WERI-Rb-1 (cell line): Measurements from ENCODE around the gene HYI.
"Not testable (repeated sequence)": the region's sequence is repeated elsewhere in the genome, so short reads cannot be mapped to it uniquely, and the experiment has no call there.

Experiments
- DNase-seq: peaks from one replicate; pipeline ENCODE4 v3.0.0-alpha.2; 2020
- H3K27ac ChIP-seq: fragments of 250-450 bp; sonication (Bioruptor Pico); 2 replicates; pipeline ENCODE4 v1.5.1; 2020; ENCODE audit warnings: mild to moderate bottlenecking, moderate library complexity
- H3K27me3 ChIP-seq: fragments of 250-450 bp; sonication (Bioruptor Pico); 2 replicates; pipeline ENCODE4 v1.5.1; 2021; ENCODE audit warnings: mild to moderate bottlenecking, low read depth, moderate library complexity; ENCODE audit not compliant: insufficient read depth, severe bottlenecking
- H3K36me3 ChIP-seq: fragments of 250-450 bp; sonication (Bioruptor Pico); 2 replicates; pipeline ENCODE4 v1.5.1; 2020; ENCODE audit warnings: mild to moderate bottlenecking, moderate library complexity
- H3K4me3 ChIP-seq: 2 replicates; pipeline ENCODE4 v1.5.1; 2011; ENCODE audit warnings: low read depth, mild to moderate bottlenecking, control low read depth, low read length
- H3K9me3 ChIP-seq: fragments of 250-450 bp; sonication (Bioruptor Pico); 2 replicates; pipeline ENCODE4 v1.5.1; 2021; ENCODE audit warnings: mild to moderate bottlenecking, moderate library complexity; ENCODE audit not compliant: severe bottlenecking
- TF ChIP-seq, protein P1 (sequence below): IDR thresholded peaks from 2 replicates; pipeline ENCODE4 v1.5.1; 2011; ENCODE audit warnings: low read depth, mild to moderate bottlenecking, control low read depth, inconsistent platforms, low read length

Gene HYI

DNA sequence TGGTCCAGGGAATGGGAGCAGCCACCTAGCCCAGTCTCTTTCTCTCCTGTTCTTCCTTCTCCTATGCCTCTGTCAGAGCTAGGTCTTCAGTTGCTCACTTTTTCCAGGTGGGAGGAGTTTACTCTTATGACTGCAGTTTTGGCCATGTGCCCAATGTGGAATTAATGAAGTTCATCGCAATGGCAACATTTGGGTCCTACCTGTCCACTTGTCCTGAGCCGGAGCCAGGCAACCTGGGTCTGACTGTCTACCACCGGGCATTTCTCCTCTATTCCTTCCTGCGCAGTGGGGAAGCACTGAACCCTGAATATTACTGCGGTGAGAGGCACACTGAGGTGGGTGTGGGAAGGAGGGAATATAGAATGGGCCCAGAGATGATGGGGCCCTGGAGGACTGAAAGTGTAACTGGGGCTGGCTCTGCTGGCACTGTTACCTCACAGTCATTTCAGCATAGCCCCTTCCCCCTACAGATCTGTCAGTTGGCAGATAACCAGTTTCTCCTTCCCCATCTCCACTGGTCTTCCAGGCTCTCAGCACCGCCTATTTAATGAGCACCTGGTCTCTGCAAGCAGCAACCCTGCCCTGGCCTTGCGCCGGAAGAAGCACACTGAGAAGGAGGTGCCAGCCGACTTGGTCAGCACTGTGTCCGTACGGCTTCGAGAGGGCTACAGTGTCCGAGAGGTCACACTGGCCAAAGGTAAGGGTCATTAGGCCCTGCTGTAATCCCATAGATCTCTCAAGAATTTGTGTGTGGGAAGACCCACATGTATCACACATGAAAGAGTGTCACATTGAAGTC lies 33.9 kb downstream of the HYI start:
- Histone ChIP-seq H3K27ac (no peak overlapping the region), H3K27me3 (no peaks in the 10 kb centered on the region), H3K36me3 (peaks cover 76% of the 10 kb centered on the region), H3K9me3 (no peaks in the 10 kb centered on the region), H3K4me3 (no peak overlapping the region)
- DNase-seq: no peak
- TF ChIP-seq, protein P1, sequence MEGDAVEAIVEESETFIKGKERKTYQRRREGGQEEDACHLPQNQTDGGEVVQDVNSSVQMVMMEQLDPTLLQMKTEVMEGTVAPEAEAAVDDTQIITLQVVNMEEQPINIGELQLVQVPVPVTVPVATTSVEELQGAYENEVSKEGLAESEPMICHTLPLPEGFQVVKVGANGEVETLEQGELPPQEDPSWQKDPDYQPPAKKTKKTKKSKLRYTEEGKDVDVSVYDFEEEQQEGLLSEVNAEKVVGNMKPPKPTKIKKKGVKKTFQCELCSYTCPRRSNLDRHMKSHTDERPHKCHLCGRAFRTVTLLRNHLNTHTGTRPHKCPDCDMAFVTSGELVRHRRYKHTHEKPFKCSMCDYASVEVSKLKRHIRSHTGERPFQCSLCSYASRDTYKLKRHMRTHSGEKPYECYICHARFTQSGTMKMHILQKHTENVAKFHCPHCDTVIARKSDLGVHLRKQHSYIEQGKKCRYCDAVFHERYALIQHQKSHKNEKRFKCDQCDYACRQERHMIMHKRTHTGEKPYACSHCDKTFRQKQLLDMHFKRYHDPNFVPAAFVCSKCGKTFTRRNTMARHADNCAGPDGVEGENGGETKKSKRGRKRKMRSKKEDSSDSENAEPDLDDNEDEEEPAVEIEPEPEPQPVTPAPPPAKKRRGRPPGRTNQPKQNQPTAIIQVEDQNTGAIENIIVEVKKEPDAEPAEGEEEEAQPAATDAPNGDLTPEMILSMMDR: no peak

DNA sequence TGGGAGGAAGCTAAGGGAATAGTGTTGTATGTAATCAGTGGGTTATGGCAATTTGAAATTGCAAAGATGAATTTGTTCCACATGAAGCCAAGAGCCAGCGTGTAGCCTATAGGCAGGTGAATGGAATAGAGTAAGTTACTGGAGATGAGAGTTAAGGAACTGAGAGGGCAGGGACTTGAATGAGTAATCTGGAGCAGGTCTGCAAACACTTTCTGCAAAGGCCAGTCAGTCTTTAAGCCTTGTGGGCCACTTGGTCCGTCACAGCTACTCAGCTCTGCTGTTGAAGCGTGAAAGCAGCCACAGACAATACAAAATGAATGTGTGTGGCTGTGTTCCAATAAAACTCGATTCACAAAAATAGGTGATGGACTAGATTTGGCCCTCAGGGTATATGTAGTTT lies 34.9 kb downstream of the HYI start:
- no peak overlapping the region for H3K27ac ChIP-seq
- H3K9me3 ChIP-seq: no peaks in the 10 kb centered on the region
- TF ChIP-seq, protein P1: no peak
- H3K4me3 ChIP-seq: no peak overlapping the region
- no peak for DNase-seq
- H3K27me3 ChIP-seq: no peaks in the 10 kb centered on the region
- H3K36me3 ChIP-seq: peaks cover 69% of the 10 kb centered on the region

DNA sequence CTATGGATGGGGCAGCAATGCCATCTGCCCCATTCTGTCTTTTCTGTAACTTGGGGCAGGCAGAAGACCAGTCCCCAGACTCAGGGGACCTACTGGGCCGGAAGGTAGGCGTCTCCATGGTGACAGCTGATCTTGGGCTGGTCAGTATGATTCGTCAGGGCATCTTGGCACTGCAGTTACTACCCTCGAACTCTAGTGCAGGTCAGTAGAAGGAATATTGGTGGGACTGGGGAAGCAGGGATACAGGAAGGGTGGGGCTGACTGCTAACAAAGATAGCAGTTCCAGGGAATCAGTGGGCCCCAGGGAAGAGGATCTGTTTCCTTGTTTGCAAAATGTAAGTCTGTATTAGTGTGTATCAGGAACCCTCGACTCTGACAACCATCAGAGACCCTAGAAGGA lies 37.8 kb downstream of the HYI start:
- no peaks in the 10 kb centered on the region for H3K9me3 ChIP-seq
- TF ChIP-seq, protein P1: no peak
- H3K27me3 ChIP-seq: no peaks in the 10 kb centered on the region
- no peak overlapping the region for H3K27ac ChIP-seq
- no peak overlapping the region for H3K4me3 ChIP-seq
- no peak for DNase-seq
- peaks cover 60% of the 10 kb centered on the region for H3K36me3 ChIP-seq

DNA sequence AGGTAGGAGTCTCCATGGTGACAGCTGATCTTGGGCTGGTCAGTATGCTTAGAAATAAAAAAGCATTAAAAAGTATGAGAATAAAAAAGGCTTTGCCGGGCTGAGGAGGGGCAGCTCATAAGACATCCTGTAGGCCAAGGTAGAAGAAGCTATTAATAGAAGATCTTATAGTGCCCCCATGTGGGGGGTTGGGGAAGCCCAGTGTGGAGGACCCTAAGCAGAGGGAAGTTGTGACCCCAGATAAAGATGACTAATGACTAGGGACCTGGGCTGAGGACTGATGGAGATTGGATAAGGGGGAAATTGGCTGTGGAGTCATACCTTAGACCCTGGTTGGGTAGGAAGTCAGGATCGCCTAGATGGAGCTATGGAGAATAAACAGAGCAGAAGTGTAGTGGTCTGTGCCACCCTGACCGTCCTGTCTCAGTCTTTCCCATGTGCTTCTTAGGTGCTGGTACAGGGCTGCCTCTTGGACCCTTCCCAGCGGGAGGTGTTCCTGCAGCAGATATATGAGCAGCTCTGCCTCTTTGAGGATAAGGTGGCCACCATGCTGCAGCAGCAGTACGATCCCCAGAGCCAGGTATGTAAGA lies 39.0 kb downstream of the HYI start:
- H3K27ac ChIP-seq: no peak overlapping the region
- TF ChIP-seq, protein P1: peak; percentile 61
- no peaks in the 10 kb centered on the region for H3K9me3 ChIP-seq
- DNase-seq: peak; percentile 73
- no peaks in the 10 kb centered on the region for H3K27me3 ChIP-seq
- no peak overlapping the region for H3K4me3 ChIP-seq
- peaks cover 53% of the 10 kb centered on the region for H3K36me3 ChIP-seq

DNA sequence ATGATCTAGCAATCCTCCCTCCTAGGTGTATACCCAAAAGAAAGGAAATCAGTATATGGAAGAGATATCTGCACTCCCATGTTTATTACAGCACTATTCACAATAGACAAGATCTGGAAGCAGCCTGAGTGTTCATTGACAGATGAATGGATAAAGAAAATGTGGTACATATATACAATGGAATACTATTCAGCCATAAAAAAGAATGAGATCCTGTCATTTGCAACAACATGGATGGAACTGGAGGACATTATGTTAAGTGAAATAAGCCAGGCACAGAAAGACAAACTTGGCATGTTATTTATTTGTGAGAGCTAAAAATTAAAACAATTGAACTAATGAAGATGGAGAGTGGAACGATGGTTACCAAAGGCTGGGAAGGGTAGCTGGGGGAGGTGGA lies 40.3 kb downstream of the HYI start:
- H3K27me3 ChIP-seq, H3K27ac ChIP-seq, H3K9me3 ChIP-seq, DNase-seq, H3K4me3 ChIP-seq: not testable (repeated sequence)
- peaks cover 50% of the 10 kb centered on the region for H3K36me3 ChIP-seq

DNA sequence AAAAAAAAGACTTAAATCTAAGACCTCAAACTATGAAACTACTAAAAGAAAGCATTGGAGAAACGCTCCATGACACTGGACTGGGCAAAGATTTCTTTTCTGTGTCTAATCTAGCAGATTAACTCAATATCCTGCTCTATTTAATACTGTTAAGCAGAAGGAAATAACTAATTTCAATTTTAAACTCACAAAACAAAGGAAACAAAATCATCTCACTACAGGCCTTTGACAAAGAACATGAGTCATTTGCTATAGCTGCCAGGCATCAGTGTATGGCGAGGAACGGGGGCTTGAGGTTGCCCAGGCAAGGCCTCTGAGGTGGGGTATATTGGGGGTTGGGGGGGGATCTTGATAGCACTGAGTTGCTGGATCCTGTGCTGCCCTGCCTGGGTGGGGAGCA lies 43.2 kb downstream of the HYI start:
- peaks cover 53% of the 10 kb centered on the region for H3K36me3 ChIP-seq
- no peak overlapping the region for H3K4me3 ChIP-seq
- TF ChIP-seq, protein P1: no peak
- no peaks in the 10 kb centered on the region for H3K27me3 ChIP-seq
- H3K27ac ChIP-seq: no peak overlapping the region
- H3K9me3 ChIP-seq: no peaks in the 10 kb centered on the region
- DNase-seq: no peak
